ENCODE results near the gene DAB1. TPM values are rescaled to one million over a fixed set of nuclear protein-coding genes. Genes with fewer than 3 reads are reported as not detected.

DAB1 gene
- total RNA-seq, 1 donor from 2014 or later = 14.6 TPM

GRCh38 chr1:56966698-56966999 is 457.2 kb downstream of the DAB1 start:
- Histone ChIP-seq H3K36me3 (no peaks in the 10 kb centered on the region), H3K4me1 (peaks cover 8% of the 10 kb centered on the region), H3K27me3 (no peaks in the 10 kb centered on the region), H3K9ac (no peak overlapping the region), H2AFZ (replicated peaks) (no peak overlapping the region), H3K9me3 (ENCODE audit: low read depth) (no peaks in the 10 kb centered on the region), H3K27ac (no peak overlapping the region), H3K79me2 (ENCODE audit: low read depth) (no peaks in the 10 kb centered on the region), H4K20me1 (ENCODE audit: low read depth) (no peaks in the 10 kb centered on the region), H3K4me2 (no peak overlapping the region), H3K4me3 (no peak overlapping the region), H3F3A (ENCODE audit: low read depth) (no peaks in the 10 kb centered on the region)
- H3K4me1 Mint-ChIP-seq = peaks cover 7% of the 10 kb centered on the region
- no peaks in the 10 kb centered on the region for H3K9me3 Mint-ChIP-seq
- H3K36me3 Mint-ChIP-seq = no peaks in the 10 kb centered on the region
- no peak for DNase-seq (ENCODE audit: low spot score)
- H3K4me3 Mint-ChIP-seq = no peak overlapping the region
- H3K27me3 Mint-ChIP-seq (ENCODE audit: insufficient read depth, low read depth) = peaks cover 9% of the 10 kb centered on the region
- TF ChIP-seq EZH2phosphoT487 (IDR thresholded peaks at IDR 0.05) (no peak), CTCF (IDR thresholded peaks at IDR 0.05) (no peak), EZH2 (IDR thresholded peaks at IDR 0.05) (no peak)
- no peak overlapping the region for H3K27ac Mint-ChIP-seq

- H3K27me3 Mint-ChIP-seq (ENCODE audit: insufficient read depth, low read depth) = peaks cover 11% of the 10 kb centered on the region
- Histone ChIP-seq H3F3A (ENCODE audit: low read depth) (no peaks in the 10 kb centered on the region), H3K4me3 (no peak within 1 kb of the TSS), H4K20me1 (ENCODE audit: low read depth) (no peaks in the 10 kb centered on the region), H3K36me3 (no peaks in the 10 kb centered on the region), H3K27me3 (no peaks in the 10 kb centered on the region), H3K4me2 (no peak within 1 kb of the TSS), H3K9me3 (ENCODE audit: low read depth) (no peaks in the 10 kb centered on the region), H3K4me1 (peaks cover 8% of the 10 kb centered on the region), H3K79me2 (ENCODE audit: low read depth) (no peaks in the 10 kb centered on the region), H3K9ac (no peak within 1 kb of the TSS), H3K27ac (no peak within 1 kb of the TSS), H2AFZ (replicated peaks) (no peak within 1 kb of the TSS)
- no peak within 1 kb of the TSS for H3K27ac Mint-ChIP-seq
- TF ChIP-seq EZH2 (IDR thresholded peaks at IDR 0.05) (no peak), CTCF (IDR thresholded peaks at IDR 0.05) (no peak), EZH2phosphoT487 (IDR thresholded peaks at IDR 0.05) (no peak)
- H3K36me3 Mint-ChIP-seq = no peaks in the 10 kb centered on the region
- no peak within 1 kb of the TSS for H3K4me3 Mint-ChIP-seq
- H3K9me3 Mint-ChIP-seq = no peaks in the 10 kb centered on the region
- no peak for DNase-seq (ENCODE audit: low spot score)
- peaks cover 7% of the 10 kb centered on the region for H3K4me1 Mint-ChIP-seq
These were observed 457.8 kb downstream of the DAB1 start, which contains the start of gene C8B for GRCh38 chr1:56965916-56966697. Gene C8B, minus strand, starts transcription at chr1:56966015. Its CDS starts 67 bp downstream, at chr1:56965948.

GRCh38 chr1:56965191-56965590 is 458.7 kb downstream of the DAB1 start:
- H3K9me3 Mint-ChIP-seq = no peaks in the 10 kb centered on the region
- peaks cover 7% of the 10 kb centered on the region for H3K4me1 Mint-ChIP-seq
- no peaks in the 10 kb centered on the region for H3K79me2 ChIP-seq (ENCODE audit: low read depth)
- no peak overlapping the region for H3K27ac ChIP-seq
- H3K36me3 Mint-ChIP-seq = no peaks in the 10 kb centered on the region
- no peaks in the 10 kb centered on the region for H3K27me3 ChIP-seq
- H3K4me3 Mint-ChIP-seq = no peak overlapping the region
- H3K4me3 ChIP-seq = no peak overlapping the region
- H3K27ac Mint-ChIP-seq = no peak overlapping the region
- TF ChIP-seq EZH2phosphoT487 (IDR thresholded peaks at IDR 0.05) (no peak), CTCF (IDR thresholded peaks at IDR 0.05) (no peak), EZH2 (IDR thresholded peaks at IDR 0.05) (no peak)
- H3K4me1 ChIP-seq = peaks cover 1% of the 10 kb centered on the region
- H3K4me2 ChIP-seq = no peak overlapping the region
- peaks cover 16% of the 10 kb centered on the region for H3K27me3 Mint-ChIP-seq (ENCODE audit: insufficient read depth, low read depth)
- no peaks in the 10 kb centered on the region for H4K20me1 ChIP-seq (ENCODE audit: low read depth)
- H3F3A ChIP-seq (ENCODE audit: low read depth) = no peaks in the 10 kb centered on the region
- H3K9ac ChIP-seq = no peak overlapping the region
- DNase-seq (ENCODE audit: low spot score) = no peak
- H3K36me3 ChIP-seq = no peaks in the 10 kb centered on the region
- no peak overlapping the region for H2AFZ ChIP-seq (replicated peaks)
- no peaks in the 10 kb centered on the region for H3K9me3 ChIP-seq (ENCODE audit: low read depth)

Data from neural progenitor cell (in vitro differentiated cells).